ENCODE data around the gene AUTS2. TPM values are rescaled to one million over a fixed set of nuclear protein-coding genes. Genes with fewer than 3 reads are reported as not detected.

Gene AUTS2
- total and polyA plus RNA-seq, 2 of the 8 experiments (the other 6 are each of a cell fraction or from before 2014, with no cell fraction given): 25.9 to 101 TPM

DNA sequence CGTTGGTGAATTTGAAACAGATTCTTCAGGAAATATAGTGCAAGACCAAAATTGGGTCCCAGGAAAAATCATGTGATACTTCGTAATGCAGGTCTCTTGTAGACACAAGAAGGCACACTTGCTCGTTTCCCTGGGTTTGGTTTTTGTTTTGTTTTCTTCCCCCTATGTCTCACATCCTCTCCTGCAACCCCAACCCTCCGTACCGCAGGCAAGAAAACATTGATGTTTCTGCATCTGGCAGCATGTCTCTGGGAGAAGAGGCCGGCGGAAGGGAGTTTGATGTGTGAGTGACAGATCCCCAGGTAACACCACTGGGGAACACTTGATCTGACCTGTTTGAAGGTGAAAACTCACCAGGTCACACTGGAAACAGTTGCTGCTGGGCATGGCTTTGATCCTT is 718.5 kb downstream of the AUTS2 start (continued):
- TF ChIP-seq, protein P1, sequence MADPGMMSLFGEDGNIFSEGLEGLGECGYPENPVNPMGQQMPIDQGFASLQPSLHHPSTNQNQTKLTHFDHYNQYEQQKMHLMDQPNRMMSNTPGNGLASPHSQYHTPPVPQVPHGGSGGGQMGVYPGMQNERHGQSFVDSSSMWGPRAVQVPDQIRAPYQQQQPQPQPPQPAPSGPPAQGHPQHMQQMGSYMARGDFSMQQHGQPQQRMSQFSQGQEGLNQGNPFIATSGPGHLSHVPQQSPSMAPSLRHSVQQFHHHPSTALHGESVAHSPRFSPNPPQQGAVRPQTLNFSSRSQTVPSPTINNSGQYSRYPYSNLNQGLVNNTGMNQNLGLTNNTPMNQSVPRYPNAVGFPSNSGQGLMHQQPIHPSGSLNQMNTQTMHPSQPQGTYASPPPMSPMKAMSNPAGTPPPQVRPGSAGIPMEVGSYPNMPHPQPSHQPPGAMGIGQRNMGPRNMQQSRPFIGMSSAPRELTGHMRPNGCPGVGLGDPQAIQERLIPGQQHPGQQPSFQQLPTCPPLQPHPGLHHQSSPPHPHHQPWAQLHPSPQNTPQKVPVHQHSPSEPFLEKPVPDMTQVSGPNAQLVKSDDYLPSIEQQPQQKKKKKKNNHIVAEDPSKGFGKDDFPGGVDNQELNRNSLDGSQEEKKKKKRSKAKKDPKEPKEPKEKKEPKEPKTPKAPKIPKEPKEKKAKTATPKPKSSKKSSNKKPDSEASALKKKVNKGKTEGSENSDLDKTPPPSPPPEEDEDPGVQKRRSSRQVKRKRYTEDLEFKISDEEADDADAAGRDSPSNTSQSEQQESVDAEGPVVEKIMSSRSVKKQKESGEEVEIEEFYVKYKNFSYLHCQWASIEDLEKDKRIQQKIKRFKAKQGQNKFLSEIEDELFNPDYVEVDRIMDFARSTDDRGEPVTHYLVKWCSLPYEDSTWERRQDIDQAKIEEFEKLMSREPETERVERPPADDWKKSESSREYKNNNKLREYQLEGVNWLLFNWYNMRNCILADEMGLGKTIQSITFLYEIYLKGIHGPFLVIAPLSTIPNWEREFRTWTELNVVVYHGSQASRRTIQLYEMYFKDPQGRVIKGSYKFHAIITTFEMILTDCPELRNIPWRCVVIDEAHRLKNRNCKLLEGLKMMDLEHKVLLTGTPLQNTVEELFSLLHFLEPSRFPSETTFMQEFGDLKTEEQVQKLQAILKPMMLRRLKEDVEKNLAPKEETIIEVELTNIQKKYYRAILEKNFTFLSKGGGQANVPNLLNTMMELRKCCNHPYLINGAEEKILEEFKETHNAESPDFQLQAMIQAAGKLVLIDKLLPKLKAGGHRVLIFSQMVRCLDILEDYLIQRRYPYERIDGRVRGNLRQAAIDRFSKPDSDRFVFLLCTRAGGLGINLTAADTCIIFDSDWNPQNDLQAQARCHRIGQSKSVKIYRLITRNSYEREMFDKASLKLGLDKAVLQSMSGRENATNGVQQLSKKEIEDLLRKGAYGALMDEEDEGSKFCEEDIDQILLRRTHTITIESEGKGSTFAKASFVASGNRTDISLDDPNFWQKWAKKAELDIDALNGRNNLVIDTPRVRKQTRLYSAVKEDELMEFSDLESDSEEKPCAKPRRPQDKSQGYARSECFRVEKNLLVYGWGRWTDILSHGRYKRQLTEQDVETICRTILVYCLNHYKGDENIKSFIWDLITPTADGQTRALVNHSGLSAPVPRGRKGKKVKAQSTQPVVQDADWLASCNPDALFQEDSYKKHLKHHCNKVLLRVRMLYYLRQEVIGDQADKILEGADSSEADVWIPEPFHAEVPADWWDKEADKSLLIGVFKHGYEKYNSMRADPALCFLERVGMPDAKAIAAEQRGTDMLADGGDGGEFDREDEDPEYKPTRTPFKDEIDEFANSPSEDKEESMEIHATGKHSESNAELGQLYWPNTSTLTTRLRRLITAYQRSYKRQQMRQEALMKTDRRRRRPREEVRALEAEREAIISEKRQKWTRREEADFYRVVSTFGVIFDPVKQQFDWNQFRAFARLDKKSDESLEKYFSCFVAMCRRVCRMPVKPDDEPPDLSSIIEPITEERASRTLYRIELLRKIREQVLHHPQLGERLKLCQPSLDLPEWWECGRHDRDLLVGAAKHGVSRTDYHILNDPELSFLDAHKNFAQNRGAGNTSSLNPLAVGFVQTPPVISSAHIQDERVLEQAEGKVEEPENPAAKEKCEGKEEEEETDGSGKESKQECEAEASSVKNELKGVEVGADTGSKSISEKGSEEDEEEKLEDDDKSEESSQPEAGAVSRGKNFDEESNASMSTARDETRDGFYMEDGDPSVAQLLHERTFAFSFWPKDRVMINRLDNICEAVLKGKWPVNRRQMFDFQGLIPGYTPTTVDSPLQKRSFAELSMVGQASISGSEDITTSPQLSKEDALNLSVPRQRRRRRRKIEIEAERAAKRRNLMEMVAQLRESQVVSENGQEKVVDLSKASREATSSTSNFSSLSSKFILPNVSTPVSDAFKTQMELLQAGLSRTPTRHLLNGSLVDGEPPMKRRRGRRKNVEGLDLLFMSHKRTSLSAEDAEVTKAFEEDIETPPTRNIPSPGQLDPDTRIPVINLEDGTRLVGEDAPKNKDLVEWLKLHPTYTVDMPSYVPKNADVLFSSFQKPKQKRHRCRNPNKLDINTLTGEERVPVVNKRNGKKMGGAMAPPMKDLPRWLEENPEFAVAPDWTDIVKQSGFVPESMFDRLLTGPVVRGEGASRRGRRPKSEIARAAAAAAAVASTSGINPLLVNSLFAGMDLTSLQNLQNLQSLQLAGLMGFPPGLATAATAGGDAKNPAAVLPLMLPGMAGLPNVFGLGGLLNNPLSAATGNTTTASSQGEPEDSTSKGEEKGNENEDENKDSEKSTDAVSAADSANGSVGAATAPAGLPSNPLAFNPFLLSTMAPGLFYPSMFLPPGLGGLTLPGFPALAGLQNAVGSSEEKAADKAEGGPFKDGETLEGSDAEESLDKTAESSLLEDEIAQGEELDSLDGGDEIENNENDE (IDR thresholded peaks at IDR 0.05; ENCODE audit: insufficient replicate concordance, low read length): no peak
- TF ChIP-seq SIRT6 (IDR thresholded peaks at IDR 0.05; ENCODE audit: low read length) (no peak), EZH2 (IDR thresholded peaks at IDR 0.05; ENCODE audit: low read depth, low read length, severe bottlenecking) (no peak), POLR2A (IDR thresholded peaks at IDR 0.05; ENCODE audit: control extremely low read depth in 1 of 2, low read depth in 2 of 2, low read length in 2 of 2) (no peak)
